ENCODE results near the gene CROCC2.

DNA sequence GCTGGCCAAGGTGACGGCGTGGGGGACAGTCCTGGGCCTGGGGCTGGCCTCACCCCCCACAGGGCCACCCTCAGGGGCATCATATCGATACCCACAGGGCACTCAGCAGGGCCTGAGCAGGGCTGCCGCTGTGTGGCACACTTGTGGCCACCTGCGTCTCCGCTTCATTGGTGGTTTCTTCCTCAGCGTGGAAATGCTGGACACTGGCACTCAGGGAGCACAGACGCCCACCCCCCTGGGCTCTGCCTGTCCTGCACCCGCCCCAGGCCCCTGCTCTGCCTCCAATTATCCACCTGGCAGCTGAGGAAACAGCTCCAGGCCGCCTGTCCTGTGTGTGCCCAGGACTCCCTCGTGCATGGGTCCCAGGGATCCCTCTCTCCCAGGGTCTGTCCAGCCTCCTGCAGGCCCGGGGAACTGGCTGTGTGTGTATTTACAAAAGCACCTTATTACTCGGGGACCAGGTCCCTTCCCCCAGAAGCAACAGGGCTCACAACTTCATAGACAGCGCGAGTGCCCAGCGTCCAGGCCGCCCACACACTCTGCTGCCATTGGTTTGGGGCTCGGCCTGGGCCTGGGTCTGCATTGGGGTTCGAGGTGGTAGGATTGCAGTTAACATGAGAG is 13.1 kb downstream of the CROCC2 start:
- TF ChIP-seq, protein P1, sequence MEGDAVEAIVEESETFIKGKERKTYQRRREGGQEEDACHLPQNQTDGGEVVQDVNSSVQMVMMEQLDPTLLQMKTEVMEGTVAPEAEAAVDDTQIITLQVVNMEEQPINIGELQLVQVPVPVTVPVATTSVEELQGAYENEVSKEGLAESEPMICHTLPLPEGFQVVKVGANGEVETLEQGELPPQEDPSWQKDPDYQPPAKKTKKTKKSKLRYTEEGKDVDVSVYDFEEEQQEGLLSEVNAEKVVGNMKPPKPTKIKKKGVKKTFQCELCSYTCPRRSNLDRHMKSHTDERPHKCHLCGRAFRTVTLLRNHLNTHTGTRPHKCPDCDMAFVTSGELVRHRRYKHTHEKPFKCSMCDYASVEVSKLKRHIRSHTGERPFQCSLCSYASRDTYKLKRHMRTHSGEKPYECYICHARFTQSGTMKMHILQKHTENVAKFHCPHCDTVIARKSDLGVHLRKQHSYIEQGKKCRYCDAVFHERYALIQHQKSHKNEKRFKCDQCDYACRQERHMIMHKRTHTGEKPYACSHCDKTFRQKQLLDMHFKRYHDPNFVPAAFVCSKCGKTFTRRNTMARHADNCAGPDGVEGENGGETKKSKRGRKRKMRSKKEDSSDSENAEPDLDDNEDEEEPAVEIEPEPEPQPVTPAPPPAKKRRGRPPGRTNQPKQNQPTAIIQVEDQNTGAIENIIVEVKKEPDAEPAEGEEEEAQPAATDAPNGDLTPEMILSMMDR (IDR thresholded peaks at IDR 0.05), result no peak
- TF ChIP-seq POLR2A (IDR thresholded peaks at IDR 0.05) (no peak), POLR2AphosphoS5 (IDR thresholded peaks at IDR 0.05; ENCODE audit: insufficient read depth in 1 of 2, low read depth in 1 of 2) (no peak)
